Gastroesophageal sphincter (tissue), 3 donors: ENCODE results near the gene SMYD2.

Source experiments
- CTCF ChIP-seq, 4 experiments: fragments of 200-600 bp in 2 of 4; fragments of 450-650 bp in 2 of 4; sonication (generic) in 1 of 4; IDR thresholded peaks; one replicate each; pipeline ENCODE4 v1.5.1; 2017 to 2019; ENCODE audit warnings: antibody characterized with exemption in 4 of 4, mild to moderate bottlenecking in 2 of 4, moderate library complexity in 2 of 4
- EP300 ChIP-seq: sonication (generic); formaldehyde crosslinking; IDR thresholded peaks from one replicate; pipeline ENCODE4 v1.6.1; 2017; ENCODE audit warnings: antibody characterized with exemption, mild to moderate bottlenecking
- POLR2AphosphoS5 ChIP-seq: sonication (generic); formaldehyde crosslinking; IDR thresholded peaks from one replicate; pipeline ENCODE4 v1.6.1; 2017; ENCODE audit warnings: antibody characterized with exemption

GRCh38 chr1:214234635-214235025 lies 46.3 kb upstream of the SMYD2 start:
- TF ChIP-seq CTCF (IDR thresholded peaks at IDR 0.05) = no peak
- no peak for TF ChIP-seq POLR2AphosphoS5
- TF ChIP-seq EP300 = no peak
